ENCODE results near the gene C4orf17. TPM values are rescaled to one million over a fixed set of nuclear protein-coding genes. Genes with fewer than 3 reads are reported as not detected.
"Not testable (repeated sequence)": the region's sequence is repeated elsewhere in the genome, so short reads cannot be mapped to it uniquely, and the experiment has no call there.

The C4orf17 gene
- total RNA-seq: 0.31 TPM in 1 of 2 replicates, not detected in the other
- 0.10 TPM for polyA plus RNA-seq (2012)

DNA sequence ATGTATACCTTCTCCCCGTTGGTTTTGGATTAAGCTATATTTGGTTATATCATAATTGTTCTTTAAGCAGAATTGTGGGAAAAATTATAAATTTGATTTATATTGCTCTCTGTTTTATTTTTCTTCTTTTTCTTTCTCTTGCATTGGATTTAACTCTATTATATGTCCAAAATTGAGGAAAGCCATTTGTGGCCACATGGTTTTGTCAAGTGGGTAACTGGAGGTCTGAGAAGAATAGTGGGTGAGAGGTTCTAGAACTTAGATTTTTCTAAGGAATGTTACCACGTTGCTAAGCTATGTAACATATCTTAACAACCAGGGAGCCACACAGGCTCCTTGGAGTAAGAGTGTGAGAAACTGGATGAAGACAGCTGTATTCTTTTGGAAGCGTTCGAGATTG is at the start of gene C4orf17:
Gene C4orf17, plus strand, starts transcription at position 301 of the 400 bp plus-strand sequence. CDS start 2,061 bp downstream, outside the sequence.
- DNase-seq (ENCODE audit: low read depth): no peak

DNA sequence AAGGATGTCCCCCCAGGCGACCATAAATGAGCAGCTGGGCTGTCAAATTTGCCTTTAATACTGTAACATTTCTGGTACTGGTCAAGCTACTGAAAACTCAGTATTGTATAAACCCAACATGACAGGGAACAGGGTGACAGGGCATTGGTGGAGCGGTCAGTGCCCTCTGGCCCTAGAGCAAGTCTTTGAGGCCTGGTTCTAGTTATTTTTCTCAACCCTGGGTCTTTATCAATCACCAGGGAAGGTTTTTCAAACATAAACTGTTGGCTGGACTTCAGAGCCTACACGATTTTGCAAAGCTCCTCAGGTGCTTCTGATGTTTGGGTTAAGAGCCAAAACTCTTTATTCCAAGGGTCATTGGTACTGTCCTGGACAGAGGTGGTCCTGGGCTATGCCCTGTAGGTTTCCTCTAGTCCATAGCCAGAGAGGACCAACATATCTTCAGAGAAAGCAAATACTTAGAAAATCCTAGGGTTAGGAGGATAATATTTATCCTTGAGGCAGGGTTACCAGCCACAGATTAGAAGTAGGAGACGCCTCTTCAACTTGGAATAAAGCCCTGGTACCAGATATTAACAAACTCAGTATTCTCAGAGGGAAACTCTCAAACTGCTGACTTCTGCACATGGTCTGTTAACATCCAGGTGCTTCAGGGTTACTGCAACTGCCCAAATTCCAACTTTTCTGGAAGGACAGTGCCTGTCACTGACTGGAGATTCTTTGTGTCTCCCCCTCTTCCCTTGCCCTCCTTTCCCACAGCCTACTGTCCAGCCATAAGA is 49.0 kb upstream of the C4orf17 start:
- DNase-seq (ENCODE audit: low read depth): no peak

DNA sequence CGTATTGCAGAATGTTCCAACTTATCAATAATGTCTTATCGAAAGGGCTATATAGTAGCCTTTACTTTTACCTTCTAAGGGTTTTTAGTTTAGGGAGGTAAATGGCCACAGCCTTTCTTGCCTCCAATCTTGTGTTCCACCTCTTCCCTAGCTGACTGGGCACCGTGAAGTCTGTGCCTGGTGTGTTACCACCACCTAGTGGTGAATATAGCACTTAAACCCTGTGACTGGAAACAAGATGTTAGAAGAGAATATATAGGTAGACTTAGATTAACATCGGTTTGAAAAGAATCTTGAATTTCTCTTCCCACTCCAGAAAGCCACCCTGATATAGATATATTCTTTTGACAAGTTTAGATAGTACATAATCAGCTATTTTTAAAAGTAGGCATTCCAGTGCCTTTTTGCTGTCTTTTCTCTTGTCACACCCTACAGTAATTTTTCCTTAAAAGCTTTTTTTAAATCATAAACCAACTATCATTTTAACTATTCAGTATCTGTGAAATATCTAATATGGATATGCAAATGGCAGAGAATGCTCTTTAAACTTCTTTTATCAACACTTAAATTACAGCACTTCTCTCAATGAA is 47.9 kb upstream of the C4orf17 start:
- DNase-seq (ENCODE audit: low read depth): peak; percentile 78

DNA sequence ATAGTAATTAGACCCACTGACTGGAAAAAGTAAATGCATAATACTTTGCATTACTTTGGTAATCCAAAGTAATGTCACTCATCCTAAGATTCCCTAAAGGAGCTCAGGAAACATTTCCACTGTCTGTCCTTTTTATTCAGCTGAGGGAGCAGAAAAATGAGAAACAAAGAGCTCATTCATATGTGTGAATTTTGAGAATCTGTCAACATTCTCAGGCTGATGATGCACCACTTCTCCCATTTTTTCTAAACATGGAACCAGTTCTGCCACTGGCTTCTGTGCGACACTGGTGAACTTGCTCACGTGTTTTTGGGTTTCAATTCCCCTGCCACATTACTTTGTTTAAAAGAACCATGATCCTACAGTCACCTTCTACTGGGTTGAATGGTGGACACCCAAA is 47.3 kb upstream of the C4orf17 start:
- DNase-seq (ENCODE audit: low read depth): no peak

DNA sequence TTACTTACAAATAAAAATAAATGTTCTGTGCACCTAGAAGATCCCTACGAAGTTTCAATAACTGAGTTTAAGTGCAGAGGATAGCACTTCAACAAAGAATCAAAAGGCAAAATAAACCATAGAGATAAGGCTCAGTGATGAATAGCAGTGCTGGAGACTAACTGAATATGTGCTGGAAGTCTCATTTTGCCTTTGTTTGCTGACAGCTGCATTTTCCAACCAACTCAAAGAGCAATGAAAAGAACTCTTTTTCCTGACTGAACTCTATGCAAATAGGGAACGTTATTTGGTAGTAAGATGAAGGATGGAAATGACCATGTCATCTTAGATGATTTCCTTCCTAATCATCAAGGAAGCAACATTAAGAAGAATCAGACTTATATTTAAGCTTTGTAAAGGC is 42.9 kb upstream of the C4orf17 start:
- no peak for DNase-seq (ENCODE audit: low read depth)

DNA sequence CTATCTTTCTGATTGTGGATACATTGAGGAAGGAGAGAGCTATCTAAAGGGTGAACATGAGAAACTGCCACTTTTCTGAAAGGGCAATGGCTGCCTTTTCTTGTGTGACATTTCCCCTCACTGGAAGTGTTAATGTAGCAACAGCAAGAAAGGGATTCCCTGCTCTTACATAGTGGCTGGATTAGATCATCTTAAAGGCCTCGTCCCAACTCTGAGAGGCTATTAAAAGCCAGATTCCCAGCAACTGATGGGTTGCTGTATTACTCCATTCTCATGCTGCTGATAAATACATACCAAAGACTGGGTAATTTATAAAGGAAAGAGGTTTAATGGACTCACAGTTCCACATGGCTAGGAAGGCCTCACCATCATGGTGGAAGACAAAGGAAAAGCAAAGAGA is 41.9 kb upstream of the C4orf17 start:
- DNase-seq (ENCODE audit: low read depth): peak; percentile 33

DNA sequence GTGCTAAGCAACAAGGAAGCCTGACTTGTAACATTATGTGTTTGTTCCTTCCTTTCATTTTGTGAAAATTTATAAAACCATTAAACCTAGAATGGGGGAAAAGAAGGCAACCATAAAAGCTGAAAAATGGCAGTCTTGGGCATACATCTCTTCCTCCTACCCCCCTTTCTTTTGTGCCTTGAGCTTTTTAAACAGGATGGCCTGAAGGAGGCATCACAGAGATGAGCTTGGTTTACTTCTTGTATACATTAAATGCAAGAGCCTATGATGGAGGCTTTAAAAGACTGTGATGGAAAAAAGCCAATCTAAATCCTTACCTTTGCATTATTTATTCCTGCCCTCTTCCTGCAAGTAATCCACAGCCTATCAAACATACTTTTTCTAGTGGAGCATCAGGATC is 39.5 kb upstream of the C4orf17 start:
- DNase-seq (ENCODE audit: low read depth): no peak

DNA sequence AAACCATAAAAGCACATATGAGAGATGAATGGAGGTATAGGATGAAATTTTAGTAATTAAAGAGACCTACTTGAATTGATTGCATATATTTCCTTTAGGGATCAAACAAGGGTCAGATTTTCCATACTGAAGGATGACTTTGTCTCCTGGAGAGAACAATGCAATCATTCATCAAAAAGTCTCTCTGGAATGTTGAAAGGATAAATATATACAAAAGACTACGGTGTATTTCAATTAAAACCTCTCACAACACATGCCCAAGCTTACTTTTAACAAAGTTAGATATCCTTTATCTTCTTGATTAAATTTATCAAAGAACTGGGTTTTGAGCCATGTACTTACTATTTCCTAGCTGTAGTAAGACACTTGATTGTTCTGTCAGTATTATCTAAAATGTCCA is 38.9 kb upstream of the C4orf17 start:
- DNase-seq (ENCODE audit: low read depth): no peak

DNA sequence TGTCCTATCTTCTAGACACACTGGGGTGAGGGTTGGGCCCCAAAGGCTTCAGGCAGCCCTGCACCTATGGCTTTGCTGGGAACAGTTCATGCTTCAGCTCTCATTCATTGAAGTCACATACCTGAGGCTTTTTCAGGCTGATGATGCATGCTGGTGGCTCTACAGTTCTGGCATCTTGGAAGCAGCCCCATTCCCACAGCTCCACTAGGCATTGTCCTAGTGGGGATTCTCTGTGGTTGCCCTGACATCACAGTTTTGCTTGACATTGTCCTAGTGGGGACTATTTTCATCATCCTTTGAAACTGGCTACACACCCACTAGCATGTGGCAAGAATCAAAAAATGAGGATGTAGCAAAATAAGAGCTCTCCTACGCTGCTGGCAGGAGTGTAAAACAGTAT is 37.7 kb upstream of the C4orf17 start:
- peak; percentile 92 for DNase-seq (ENCODE audit: low read depth)

DNA sequence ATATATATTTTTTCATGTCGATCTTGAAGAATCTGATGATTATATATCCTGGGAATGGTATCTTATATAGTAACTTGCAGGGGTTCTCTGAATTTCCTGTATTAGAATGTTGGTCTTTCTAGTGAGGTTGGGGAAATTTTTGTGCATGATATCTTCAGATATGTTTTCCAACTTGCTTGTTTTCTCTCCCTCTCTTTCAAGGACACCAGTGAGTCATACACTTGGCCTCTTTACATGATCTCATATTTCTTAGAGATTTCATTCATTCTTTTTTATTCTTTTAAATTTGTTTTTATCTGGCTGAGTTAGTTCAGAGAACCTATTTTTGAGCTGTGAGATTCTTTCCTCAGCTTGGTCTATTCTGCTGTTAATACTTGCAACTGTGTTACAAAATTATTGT is 27.2 kb upstream of the C4orf17 start:
- no peak for DNase-seq (ENCODE audit: low read depth)

DNA sequence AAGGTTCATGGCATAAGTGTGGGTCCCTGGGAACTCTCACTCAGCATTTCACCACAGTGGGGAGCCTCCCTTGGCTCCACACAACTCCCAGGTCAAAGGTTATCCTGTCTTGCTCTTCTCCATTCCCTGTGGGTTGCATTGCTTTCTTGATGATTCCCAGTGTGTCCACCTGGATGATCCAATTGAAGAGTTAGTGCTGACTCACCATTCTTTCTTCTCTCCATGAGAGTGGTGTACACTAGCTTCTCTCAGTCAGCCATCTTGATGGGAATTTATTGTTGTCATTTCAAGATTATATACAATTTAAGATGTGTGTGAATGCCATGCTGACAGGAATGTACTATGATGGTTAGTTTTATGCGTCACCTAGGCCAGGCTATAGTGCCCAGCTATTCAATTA is 25.6 kb upstream of the C4orf17 start:
- no peak for DNase-seq (ENCODE audit: low read depth)

DNA sequence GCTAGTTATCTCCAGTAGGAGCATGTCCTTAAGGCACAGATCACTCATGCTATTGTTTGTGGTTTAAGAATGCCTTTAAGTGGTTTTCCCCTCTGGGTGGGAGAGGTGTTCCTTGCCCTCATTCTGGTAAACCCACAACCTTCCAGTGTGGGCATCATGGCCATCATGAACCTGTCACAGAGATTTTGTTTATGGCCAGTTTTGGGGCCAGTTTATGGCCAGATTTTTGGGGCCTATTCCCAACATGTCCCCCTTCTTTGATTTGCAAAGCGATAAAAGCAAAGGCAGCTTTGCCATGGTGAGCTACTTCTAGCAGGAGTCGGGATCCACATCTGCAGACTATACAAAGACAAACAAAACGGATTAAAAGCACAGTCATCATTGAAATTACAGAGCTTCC is 24.2 kb upstream of the C4orf17 start:
- not testable (repeated sequence) for DNase-seq (ENCODE audit: low read depth)

DNA sequence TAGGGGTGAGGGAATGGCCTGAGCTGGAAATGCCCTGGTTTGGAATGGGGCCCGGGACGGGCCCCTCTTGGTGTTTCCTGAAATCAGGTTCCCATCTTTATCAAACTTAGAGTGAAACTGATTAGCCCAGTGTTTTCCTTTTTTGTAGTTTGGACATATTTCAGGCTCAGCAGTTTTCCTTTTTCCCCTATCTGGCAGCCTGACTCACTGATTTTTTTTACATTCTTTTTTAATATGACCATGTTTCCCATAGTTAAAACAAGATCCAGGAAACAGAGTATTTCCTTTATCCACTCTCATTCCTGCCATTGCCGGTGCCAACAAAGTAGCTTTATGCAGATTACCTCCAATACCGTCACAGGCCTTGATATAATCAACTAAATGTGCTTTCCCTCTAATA is 20.5 kb upstream of the C4orf17 start:
- DNase-seq (ENCODE audit: low read depth): no peak

DNA sequence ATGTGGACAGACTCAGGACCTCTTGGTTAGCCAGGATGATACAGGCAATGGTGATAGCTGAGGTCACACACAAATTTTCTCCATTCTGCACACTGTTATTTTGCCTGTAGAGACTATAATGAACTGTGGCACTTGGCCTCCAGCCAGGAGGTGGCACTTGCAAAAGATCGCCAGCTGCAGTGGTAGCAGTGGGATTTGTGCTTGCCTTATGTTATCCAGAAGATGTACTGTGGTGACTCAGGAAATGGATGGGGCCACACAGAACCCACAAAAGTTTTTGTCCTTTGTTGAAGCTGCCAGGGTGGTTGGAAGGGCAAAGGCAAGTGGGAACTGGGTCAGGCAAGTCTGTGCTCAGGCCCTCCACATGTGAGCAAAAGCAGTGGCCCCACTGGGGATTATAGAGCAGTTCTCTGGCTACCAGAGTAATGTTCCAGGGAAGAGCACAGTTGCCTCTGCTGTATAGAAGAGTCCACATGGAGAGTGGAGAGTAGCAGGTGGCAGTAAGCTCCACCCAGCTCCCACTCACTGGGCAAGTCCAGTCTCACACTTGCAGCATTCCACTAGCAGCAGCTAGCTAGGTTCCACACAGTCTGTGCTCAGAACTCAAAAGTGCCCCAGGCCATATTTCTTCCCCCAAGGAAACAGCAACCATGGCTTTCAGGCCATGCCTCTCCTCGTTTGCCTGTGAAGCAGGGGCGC is 5.9 kb upstream of the C4orf17 start:
- peak; percentile 94 for DNase-seq (ENCODE audit: low read depth)

DNA sequence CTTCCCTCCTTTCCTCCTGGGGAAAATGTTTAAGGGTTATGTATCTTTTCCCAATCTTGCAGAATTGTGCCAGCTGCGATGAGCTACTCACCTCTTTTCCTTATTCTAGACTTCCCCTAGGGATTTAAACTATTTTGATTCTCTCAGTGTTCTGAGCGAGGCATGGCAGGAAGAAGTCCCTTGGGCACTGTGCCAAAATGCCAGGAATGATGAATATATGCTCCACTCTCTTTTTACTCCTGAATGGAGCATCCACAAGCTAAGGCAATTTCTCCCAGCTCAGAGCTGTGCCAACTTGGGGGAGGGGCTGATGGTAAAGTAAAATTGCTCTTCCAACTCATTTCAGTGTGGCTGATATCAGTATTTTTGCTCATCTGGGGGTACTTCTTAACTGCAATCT is 4.0 kb upstream of the C4orf17 start:
- DNase-seq (ENCODE audit: low read depth): peak; percentile 35

DNA sequence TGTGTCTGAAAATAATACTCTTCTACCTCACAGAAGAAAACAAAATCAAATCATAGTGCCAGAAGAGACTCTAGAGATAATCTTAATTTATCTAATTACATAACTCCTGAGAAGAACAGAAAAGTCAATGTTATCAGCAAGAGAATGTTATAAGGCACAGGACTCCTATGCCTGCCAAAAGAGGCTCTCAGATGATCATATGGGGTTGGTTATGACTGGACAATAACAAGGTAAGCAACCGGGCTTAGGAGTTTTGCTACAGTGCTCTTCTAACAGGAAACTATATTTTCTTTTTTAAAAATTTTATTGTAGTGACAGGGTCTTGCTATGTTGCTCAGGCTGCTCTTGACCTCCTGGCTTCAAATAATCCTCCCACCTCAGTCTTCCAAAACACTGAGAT is 3.5 kb upstream of the C4orf17 start:
- DNase-seq (ENCODE audit: low read depth): no peak

DNA sequence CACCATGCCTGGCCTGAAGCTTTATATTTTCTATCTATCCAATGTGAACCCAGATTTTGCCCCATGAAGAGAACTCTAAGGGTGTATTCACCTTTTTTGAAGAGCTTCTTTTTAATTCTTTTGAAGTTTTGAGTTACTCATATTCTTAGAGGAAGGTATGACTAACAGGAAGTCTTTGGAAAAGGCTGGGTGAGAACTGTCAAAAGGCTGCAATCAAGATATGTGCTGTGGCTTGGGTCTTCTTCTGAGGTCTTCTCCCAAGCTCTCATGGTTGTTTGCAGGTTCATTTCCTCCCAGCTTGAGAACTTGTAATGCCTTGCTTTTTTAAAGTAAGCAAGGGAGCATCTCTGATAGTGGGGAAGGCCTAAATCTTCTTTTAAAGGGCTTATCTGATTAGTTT is 3.1 kb upstream of the C4orf17 start:
- DNase-seq (ENCODE audit: low read depth): no peak

DNA sequence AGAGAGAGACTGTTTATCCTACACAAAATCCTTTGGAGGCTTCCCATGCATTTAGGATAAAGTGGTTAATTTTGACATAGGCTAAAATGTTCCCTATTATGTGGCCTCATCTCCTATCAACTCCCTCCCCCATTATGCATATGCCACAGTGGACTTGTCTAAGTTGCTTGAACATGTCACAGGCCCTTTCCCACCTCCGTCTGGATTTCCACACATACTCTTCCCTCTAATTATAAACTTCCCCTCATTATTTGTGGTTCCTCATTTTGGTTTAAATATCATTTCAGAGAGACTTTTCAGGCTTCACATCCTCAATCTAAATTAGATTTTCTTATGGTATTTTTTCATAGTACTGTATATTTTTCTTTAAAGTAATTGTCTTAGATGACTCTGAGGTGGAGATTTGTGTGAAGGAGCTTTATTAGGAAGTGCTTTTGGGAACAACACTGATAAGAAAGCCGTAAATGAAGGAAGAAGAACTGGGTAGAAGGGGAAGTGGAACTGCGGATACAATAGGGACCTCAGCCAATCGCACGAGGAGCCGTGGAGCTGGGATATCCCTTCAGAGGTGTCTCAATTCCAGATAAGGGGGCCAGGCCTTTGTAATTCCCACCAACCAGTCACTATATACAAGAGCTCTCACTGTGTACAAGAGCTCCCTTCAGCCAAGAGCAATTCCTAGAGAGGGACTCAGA is 7.9 kb downstream of the C4orf17 start:
- no peak for DNase-seq (ENCODE audit: low read depth)

DNA sequence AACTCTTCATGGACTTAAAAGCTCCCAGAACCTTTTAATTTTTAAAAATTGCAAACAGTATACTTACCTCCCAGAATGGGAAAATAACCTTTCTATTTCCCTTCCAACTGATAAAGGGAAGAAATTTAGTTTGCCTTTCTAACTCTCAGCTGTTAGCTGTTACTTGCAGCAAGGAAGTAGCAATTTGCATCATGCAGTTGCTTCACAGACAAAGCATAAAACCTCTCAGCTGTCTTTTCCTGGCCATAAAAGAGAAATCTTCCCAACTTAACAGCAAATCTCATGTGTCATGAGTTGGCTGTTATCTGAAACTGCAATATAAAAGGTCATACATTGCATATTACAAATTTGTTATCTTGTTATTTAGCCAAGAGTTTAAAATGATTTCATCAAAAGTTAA is 18.4 kb downstream of the C4orf17 start:
- peak; percentile 78 for DNase-seq (ENCODE audit: low read depth)

DNA sequence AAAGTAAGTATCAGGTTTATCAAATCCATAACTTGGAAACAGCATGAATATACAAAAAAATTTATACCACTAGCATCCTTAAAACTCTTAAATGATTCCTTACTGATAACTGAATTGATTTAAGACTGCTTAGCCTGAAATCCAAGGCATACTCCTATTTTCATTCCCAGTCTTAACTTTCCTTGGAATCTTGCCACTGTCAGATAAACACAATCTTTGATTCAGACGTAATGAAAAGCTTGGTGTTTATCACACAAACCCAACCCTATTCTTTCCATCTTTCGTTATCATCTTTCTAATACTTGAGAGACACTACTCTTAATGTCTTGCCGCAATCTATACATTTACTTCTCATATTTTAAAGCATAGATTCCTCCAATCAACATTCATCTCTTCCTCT is 19.1 kb downstream of the C4orf17 start:
- DNase-seq (ENCODE audit: low read depth): no peak

DNA sequence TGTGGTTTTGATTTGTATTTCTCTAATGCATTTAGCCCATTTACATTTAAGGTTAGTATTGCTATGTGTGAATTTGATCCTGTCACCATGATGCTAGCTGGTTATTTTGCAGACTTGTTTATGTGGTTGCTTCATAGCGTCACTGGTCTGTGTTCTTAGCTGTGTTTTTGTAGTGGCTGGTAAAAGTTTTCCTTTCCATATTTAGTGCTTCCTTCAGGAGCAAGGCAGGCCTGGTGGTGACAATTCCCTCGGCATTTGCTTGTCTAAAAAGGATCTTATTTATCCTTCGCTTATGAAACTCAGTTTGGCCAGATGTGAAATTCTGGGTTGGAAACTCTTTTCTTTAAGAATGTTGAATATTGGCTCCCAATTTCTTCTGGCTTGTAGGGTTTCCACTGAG is 23.9 kb downstream of the C4orf17 start:
- peak; percentile 13 for DNase-seq (ENCODE audit: low read depth)

DNA sequence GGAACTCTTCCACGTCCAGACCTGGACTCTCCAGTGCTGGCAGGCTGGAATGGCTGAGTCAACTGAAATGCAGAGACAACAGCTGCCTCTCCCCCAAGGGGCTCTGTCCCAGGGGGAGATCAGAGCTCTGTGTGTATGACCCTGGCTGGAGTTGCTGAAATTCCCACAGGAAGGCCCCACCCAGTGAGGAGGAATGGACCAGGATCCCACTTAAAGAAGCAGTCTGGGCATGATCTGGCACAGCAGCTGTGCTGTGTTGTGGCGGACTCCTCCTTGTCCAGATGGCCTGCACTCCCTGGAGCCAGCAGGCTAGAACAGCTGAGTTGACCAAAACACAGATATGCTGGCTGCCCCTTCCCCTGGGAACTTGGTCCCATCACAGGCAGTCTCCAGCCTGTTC is 25.4 kb downstream of the C4orf17 start:
- peak; percentile 99 for DNase-seq (ENCODE audit: low read depth)
